ENCODE measurements around the gene CLPTM1L. TPM values are rescaled to one million over a fixed set of nuclear protein-coding genes. Genes with fewer than 3 reads are reported as not detected.

The CLPTM1L gene
- total and polyA plus RNA-seq, 10 donors = 39.7 to 118 (median 94.9) TPM

DNA sequence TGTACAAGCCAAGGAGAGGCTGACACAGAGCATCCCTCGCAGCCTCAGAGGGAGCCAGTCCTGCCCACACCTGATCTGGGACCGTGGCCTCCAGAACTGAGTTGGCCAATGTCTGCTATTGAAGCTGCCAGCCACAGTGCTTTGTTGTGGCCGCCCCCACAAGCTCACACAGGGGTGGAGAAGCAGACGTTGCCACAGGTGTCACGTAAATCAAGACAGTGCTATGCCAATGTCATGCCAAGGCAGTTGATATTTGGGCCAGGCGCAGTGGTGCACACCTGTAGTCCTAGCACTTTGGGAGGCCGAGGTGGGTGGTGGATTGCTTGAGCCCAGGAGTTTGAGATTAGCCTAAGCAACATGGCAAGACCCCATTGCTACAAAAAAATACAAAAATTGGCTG, 32.7 kb downstream of the CLPTM1L start:
- Histone ChIP-seq H3K4me1 (peaks cover 12 to 55% (median 45%) of the 10 kb centered on the region in 6 donors), H3K36me3 (peaks cover 0 to 4% (median under 1%) of the 10 kb centered on the region in 6 donors), H3K27ac (peak overlapping the region in 2 of 8 donors; percentile 17 to 67), H3K27me3 (replicated peaks in 1 of 7) (peaks cover 0 to 30% (median 2%) of the 10 kb centered on the region in 7 donors), H3K9me3 (peaks cover 0 to 17% (median 10%) of the 10 kb centered on the region in 8 donors), H3K4me3 (no peak overlapping the region)
- intact Hi-C loops (cut with DNase I; ENCODE audit: low total_unique reads) = no loop called here
- DNase-seq = peak; percentile 71
- TF ChIP-seq POLR2AphosphoS5 (IDR thresholded peaks at IDR 0.05) (no peak), POLR2A (IDR thresholded peaks at IDR 0.05) (no peak)
- TF ChIP-seq, protein P1, sequence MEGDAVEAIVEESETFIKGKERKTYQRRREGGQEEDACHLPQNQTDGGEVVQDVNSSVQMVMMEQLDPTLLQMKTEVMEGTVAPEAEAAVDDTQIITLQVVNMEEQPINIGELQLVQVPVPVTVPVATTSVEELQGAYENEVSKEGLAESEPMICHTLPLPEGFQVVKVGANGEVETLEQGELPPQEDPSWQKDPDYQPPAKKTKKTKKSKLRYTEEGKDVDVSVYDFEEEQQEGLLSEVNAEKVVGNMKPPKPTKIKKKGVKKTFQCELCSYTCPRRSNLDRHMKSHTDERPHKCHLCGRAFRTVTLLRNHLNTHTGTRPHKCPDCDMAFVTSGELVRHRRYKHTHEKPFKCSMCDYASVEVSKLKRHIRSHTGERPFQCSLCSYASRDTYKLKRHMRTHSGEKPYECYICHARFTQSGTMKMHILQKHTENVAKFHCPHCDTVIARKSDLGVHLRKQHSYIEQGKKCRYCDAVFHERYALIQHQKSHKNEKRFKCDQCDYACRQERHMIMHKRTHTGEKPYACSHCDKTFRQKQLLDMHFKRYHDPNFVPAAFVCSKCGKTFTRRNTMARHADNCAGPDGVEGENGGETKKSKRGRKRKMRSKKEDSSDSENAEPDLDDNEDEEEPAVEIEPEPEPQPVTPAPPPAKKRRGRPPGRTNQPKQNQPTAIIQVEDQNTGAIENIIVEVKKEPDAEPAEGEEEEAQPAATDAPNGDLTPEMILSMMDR (IDR thresholded peaks at IDR 0.05 in 8 of 11, conservative IDR thresholded peaks at IDR 0.05 in 3 of 11) = no peak
- 43 to 62% (median 60%) methylated on average over 5 to 7 of the region's 7 CpGs for WGBS, 5 donors

- DNase-seq = peak; percentile 73
- Histone ChIP-seq H3K27ac (no peak overlapping the region), H3K9me3 (peaks cover 0 to 17% (median 10%) of the 10 kb centered on the region in 8 donors), H3K36me3 (no peaks in the 10 kb centered on the region), H3K27me3 (replicated peaks in 1 of 7) (peaks cover 0 to 30% (median 2%) of the 10 kb centered on the region in 7 donors), H3K4me1 (peaks cover 8 to 49% (median 42%) of the 10 kb centered on the region in 6 donors), H3K4me3 (no peak overlapping the region)
- TF ChIP-seq, protein P1 (IDR thresholded peaks at IDR 0.05 in 8 of 11, conservative IDR thresholded peaks at IDR 0.05 in 3 of 11) = no peak
- TF ChIP-seq POLR2A (IDR thresholded peaks at IDR 0.05) = no peak
- TF ChIP-seq POLR2AphosphoS5 (IDR thresholded peaks at IDR 0.05) = no peak
- intact Hi-C loops (cut with DNase I; ENCODE audit: low total_unique reads) = no loop called here
- WGBS, 5 donors = 78 to 91% (median 85%) methylated on average over 8 to 15 of the region's 15 CpGs
Observed at GRCh38 chr5:1311439-1312055, 33.4 kb downstream of the CLPTM1L start.

GRCh38 chr5:1310118-1310517, 34.8 kb downstream of the CLPTM1L start:
- Histone ChIP-seq H3K27ac (no peak overlapping the region), H3K9me3 (peaks cover 0 to 17% (median 10%) of the 10 kb centered on the region in 8 donors), H3K4me3 (no peak overlapping the region), H3K27me3 (replicated peaks in 1 of 7) (peaks cover 0 to 30% (median 2%) of the 10 kb centered on the region in 7 donors), H3K4me1 (peaks cover 5 to 34% (median 28%) of the 10 kb centered on the region in 6 donors), H3K36me3 (no peaks in the 10 kb centered on the region)
- whole genome bisulfite sequencing, 5 donors = 89 to 97% (median 94%) methylated on average over 7 of the region's 7 CpGs
- intact Hi-C loops (cut with DNase I; ENCODE audit: low total_unique reads) = no loop called here
- TF ChIP-seq, protein P1 (IDR thresholded peaks at IDR 0.05 in 8 of 11, conservative IDR thresholded peaks at IDR 0.05 in 3 of 11) = no peak
- TF ChIP-seq POLR2AphosphoS5 (IDR thresholded peaks at IDR 0.05) (no peak), POLR2A (IDR thresholded peaks at IDR 0.05) (no peak)
- peak; percentile 41 for DNase-seq

- Histone ChIP-seq H3K9me3 (peaks cover 0 to 3% (median 0%) of the 10 kb centered on the region in 8 donors), H3K27me3 (replicated peaks in 1 of 7) (peaks cover 0 to 3% (median 0%) of the 10 kb centered on the region in 7 donors), H3K36me3 (no peaks in the 10 kb centered on the region), H3K27ac (no peak overlapping the region), H3K4me1 (peaks cover 0 to 6% (median 0%) of the 10 kb centered on the region in 6 donors), H3K4me3 (no peak overlapping the region)
- intact Hi-C loops (cut with DNase I; ENCODE audit: low total_unique reads) = no loop called here
- TF ChIP-seq POLR2A (IDR thresholded peaks at IDR 0.05) = no peak
- TF ChIP-seq, protein P1 (IDR thresholded peaks at IDR 0.05 in 8 of 11, conservative IDR thresholded peaks at IDR 0.05 in 3 of 11) = no peak
- no peak for TF ChIP-seq POLR2AphosphoS5 (IDR thresholded peaks at IDR 0.05)
- DNase-seq = no peak
- 55 to 69% (median 62%) methylated on average over 2 of the region's 2 CpGs for WGBS, 5 donors
Observed at GRCh38 chr5:1304033-1304432, 40.9 kb downstream of the CLPTM1L start.
